NB4 (cell line): ENCODE measurements around the gene NUP50.

Experiments
- DNase-seq: peaks from one replicate; pipeline ENCODE4 v3.0.0; 2010; ENCODE audit warnings: low read depth
- H3K4me3 ChIP-seq: one replicate; pipeline ENCODE4 v1.5.1; 2011; ENCODE audit warnings: mild to moderate bottlenecking, low read depth, low read length, moderate library complexity
- CTCF ChIP-seq: IDR thresholded peaks from one replicate; pipeline ENCODE4 v1.5.1; 2012; ENCODE audit warnings: low read depth, low read length
- MAX ChIP-seq: IDR thresholded peaks from 2 replicates; pipeline ENCODE4 v1.6.1; 2011; ENCODE audit warnings: low read depth, low read length
- MYC ChIP-seq: IDR thresholded peaks from 2 replicates; pipeline ENCODE4 v1.6.1; 2011; ENCODE audit warnings: low read depth, low read length
- POLR2A ChIP-seq: IDR thresholded peaks from 2 replicates; pipeline ENCODE4 v1.6.1; 2011; ENCODE audit warnings: mild to moderate bottlenecking; ENCODE audit not compliant: insufficient read length; ENCODE audit errors: extremely low read depth

Gene NUP50

GRCh38 chr22:45218976-45219375 is 55.3 kb downstream of the NUP50 start:
- DNase-seq: peak; percentile 36
- TF ChIP-seq CTCF: no peak
- no peak for TF ChIP-seq POLR2A
- no peak for TF ChIP-seq MYC
- TF ChIP-seq MAX: no peak
- H3K4me3 ChIP-seq: no peak overlapping the region

- no peak for TF ChIP-seq POLR2A
- TF ChIP-seq CTCF: no peak
- no peak for TF ChIP-seq MAX
- TF ChIP-seq MYC: no peak
- H3K4me3 ChIP-seq: no peak overlapping the region
- DNase-seq: no peak
Measured at GRCh38 chr22:45221201-45221600, 57.5 kb downstream of the NUP50 start.

- TF ChIP-seq MAX: no peak
- no peak for TF ChIP-seq CTCF
- no peak for TF ChIP-seq MYC
- TF ChIP-seq POLR2A: no peak
- no peak overlapping the region for H3K4me3 ChIP-seq
Measured at GRCh38 chr22:45223304-45224117, 59.8 kb downstream of the NUP50 start.

GRCh38 chr22:45224331-45224730 is 60.6 kb downstream of the NUP50 start:
- no peak for DNase-seq
- no peak overlapping the region for H3K4me3 ChIP-seq
- TF ChIP-seq CTCF (no peak), POLR2A (no peak), MAX (no peak), MYC (no peak)

More at GRCh38 chr22:45223304-45224117, 59.8 kb downstream of the NUP50 start:
- no peak for DNase-seq

GRCh38 chr22:45224988-45225731 is 61.4 kb downstream of the NUP50 start:
- no peak for DNase-seq
- H3K4me3 ChIP-seq: no peak overlapping the region
- no peak for TF ChIP-seq MYC
- no peak for TF ChIP-seq CTCF
- TF ChIP-seq MAX: no peak
- no peak for TF ChIP-seq POLR2A
